ENCODE results near the gene PARD3.
"Not testable (repeated sequence)": the region's sequence is repeated elsewhere in the genome, so short reads cannot be mapped to it uniquely, and the experiment has no call there.

PARD3 gene

GRCh38 chr10:34280599-34281374, 534.3 kb downstream of the PARD3 start:
- DNase-seq = no peak

GRCh38 chr10:34275626-34276130, 539.4 kb downstream of the PARD3 start:
- no peak for DNase-seq

GRCh38 chr10:34274906-34275305, 540.2 kb downstream of the PARD3 start:
- DNase-seq = no peak

- DNase-seq = no peak
Observed at GRCh38 chr10:34273340-34273739, 541.8 kb downstream of the PARD3 start.

GRCh38 chr10:34272316-34272715, 542.8 kb downstream of the PARD3 start:
- DNase-seq = no peak

- not testable (repeated sequence) for DNase-seq
Observed at GRCh38 chr10:34268410-34268809, 546.7 kb downstream of the PARD3 start.

- DNase-seq = no peak
Observed at GRCh38 chr10:34262985-34263384, 552.1 kb downstream of the PARD3 start.

GRCh38 chr10:34260904-34261303, 554.2 kb downstream of the PARD3 start:
- no peak for DNase-seq

GRCh38 chr10:34256216-34256615, 558.9 kb downstream of the PARD3 start:
- DNase-seq = no peak

- DNase-seq = no peak
Observed at GRCh38 chr10:34255035-34255434, 560.1 kb downstream of the PARD3 start.

GRCh38 chr10:34254596-34254995, 560.5 kb downstream of the PARD3 start:
- DNase-seq = no peak

- DNase-seq = no peak
Observed at GRCh38 chr10:34252111-34252510, 563.0 kb downstream of the PARD3 start.

GRCh38 chr10:34251177-34251576, 563.9 kb downstream of the PARD3 start:
- no peak for DNase-seq

- DNase-seq = no peak
Observed at GRCh38 chr10:34250722-34251121, 564.4 kb downstream of the PARD3 start.

GRCh38 chr10:34249634-34250033, 565.5 kb downstream of the PARD3 start:
- no peak for DNase-seq

GRCh38 chr10:34247560-34247959, 567.5 kb downstream of the PARD3 start:
- DNase-seq = no peak

- no peak for DNase-seq
Observed at GRCh38 chr10:34244756-34245484, 570.2 kb downstream of the PARD3 start.

GRCh38 chr10:34241226-34242000, 573.7 kb downstream of the PARD3 start:
- no peak for DNase-seq

- DNase-seq = no peak
Observed at GRCh38 chr10:34240039-34240438, 575.1 kb downstream of the PARD3 start.

GRCh38 chr10:34237898-34238455, 577.1 kb downstream of the PARD3 start:
- DNase-seq = no peak

GRCh38 chr10:34236931-34237330, 578.2 kb downstream of the PARD3 start:
- DNase-seq = peak; percentile 23

- DNase-seq = no peak
Observed at GRCh38 chr10:34235164-34235832, 579.8 kb downstream of the PARD3 start.

Measured in NCI-H2171 (cell line).